ENCODE data around the gene IL20RB. TPM values are rescaled to one million over a fixed set of nuclear protein-coding genes. Genes with fewer than 3 reads are reported as not detected.

IL20RB gene
- polyA plus RNA-seq, 2 donors: 83.2 to 85.1 TPM

- H3K4me3 ChIP-seq (ENCODE audit: low read depth in 1 of 2, low read length in 2 of 2): no peak overlapping the region
- no peaks in the 10 kb centered on the region for H3K9me3 ChIP-seq (ENCODE audit: control insufficient read depth in 2 of 2, insufficient read depth in 1 of 2, low read depth in 1 of 2, low read length in 1 of 2)
- H3K27me3 ChIP-seq (ENCODE audit: control insufficient read depth in 1 of 2, insufficient read depth in 2 of 2, low read length in 2 of 2): no peaks in the 10 kb centered on the region
- H3K36me3 ChIP-seq (ENCODE audit: control insufficient read depth in 2 of 2, insufficient read depth in 2 of 2, low read length in 1 of 2): no peaks in the 10 kb centered on the region
- peaks cover 0 to 4% of the 10 kb centered on the region in 2 donors for H3K4me1 ChIP-seq (ENCODE audit: control insufficient read depth in 2 of 2, insufficient read depth in 2 of 2, low read length in 1 of 2)
- 82 to 84% methylated on average over 1 of the region's 1 CpG for WGBS, 2 donors
- H3K27ac ChIP-seq (ENCODE audit: low read depth in 2 of 2, low read length in 1 of 2): no peak overlapping the region
Observed at GRCh38 chr3:136939489-136939888, 18.3 kb upstream of the IL20RB start.

DNA sequence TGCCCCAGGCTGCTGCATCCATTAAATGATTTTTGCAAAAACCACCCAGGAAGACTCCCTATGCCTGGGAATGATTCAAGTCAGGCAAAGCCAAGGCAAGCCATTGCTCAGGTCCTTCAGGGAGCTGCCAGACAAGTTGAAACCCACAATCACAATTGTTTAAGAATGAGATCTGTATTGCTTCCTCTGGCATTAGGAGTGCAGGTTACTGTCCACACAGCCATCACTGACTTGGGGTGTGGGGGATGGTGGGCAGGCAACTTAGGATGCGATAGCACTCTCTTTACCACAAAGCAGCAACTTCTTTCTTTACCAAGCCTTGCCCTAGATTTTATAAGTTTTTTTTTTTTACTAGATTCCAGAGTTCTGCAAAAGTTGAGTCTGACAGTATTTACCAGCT lies 15.0 kb upstream of the IL20RB start:
- Histone ChIP-seq H3K4me1 (ENCODE audit: control insufficient read depth in 2 of 2, insufficient read depth in 2 of 2, low read length in 1 of 2) (peaks cover 0 to 4% of the 10 kb centered on the region in 2 donors), H3K4me3 (ENCODE audit: low read depth in 1 of 2, low read length in 2 of 2) (no peak overlapping the region), H3K27me3 (ENCODE audit: control insufficient read depth in 1 of 2, insufficient read depth in 2 of 2, low read length in 2 of 2) (no peaks in the 10 kb centered on the region), H3K36me3 (ENCODE audit: control insufficient read depth in 2 of 2, insufficient read depth in 2 of 2, low read length in 1 of 2) (peaks cover 0 to 6% of the 10 kb centered on the region in 2 donors), H3K27ac (ENCODE audit: low read depth in 2 of 2, low read length in 1 of 2) (no peak overlapping the region), H3K9me3 (ENCODE audit: control insufficient read depth in 2 of 2, insufficient read depth in 1 of 2, low read depth in 1 of 2, low read length in 1 of 2) (no peaks in the 10 kb centered on the region)
- WGBS, 2 donors: 84 to 85% methylated on average over 1 of the region's 1 CpG

DNA sequence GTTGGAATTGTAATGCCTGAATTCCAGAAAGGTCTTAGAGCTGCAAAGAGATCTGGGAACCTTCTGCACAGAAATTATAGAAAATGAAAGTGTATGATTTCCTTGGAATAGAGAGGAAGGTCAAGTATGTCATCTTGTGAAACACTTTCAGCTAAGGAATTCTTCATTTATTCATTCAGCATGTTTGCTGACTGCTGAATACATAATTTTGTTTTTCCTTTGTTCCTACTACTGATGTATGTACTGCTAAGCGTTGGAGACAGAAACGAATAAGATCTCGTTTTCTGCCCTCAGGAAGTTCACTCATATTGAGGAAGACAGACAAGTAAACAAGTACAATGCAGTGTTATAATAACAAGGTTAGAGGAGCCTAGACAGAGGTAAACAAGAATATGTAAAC lies 14.3 kb upstream of the IL20RB start:
- Histone ChIP-seq H3K4me3 (ENCODE audit: low read depth in 1 of 2, low read length in 2 of 2) (no peak overlapping the region), H3K27ac (ENCODE audit: low read depth in 2 of 2, low read length in 1 of 2) (no peak overlapping the region), H3K27me3 (ENCODE audit: control insufficient read depth in 1 of 2, insufficient read depth in 2 of 2, low read length in 2 of 2) (no peaks in the 10 kb centered on the region), H3K36me3 (ENCODE audit: control insufficient read depth in 2 of 2, insufficient read depth in 2 of 2, low read length in 1 of 2) (peaks cover 0 to 6% of the 10 kb centered on the region in 2 donors), H3K4me1 (ENCODE audit: control insufficient read depth in 2 of 2, insufficient read depth in 2 of 2, low read length in 1 of 2) (peaks cover 0 to 4% of the 10 kb centered on the region in 2 donors), H3K9me3 (ENCODE audit: control insufficient read depth in 2 of 2, insufficient read depth in 1 of 2, low read depth in 1 of 2, low read length in 1 of 2) (no peaks in the 10 kb centered on the region)
- WGBS, 2 donors: 61 to 69% methylated on average over 3 of the region's 3 CpGs

- H3K27ac ChIP-seq (ENCODE audit: low read depth in 2 of 2, low read length in 1 of 2): peak overlapping the region in 1 of 2 donors; percentile 31
- H3K4me1 ChIP-seq (ENCODE audit: control insufficient read depth in 2 of 2, insufficient read depth in 2 of 2, low read length in 1 of 2): peaks cover 0 to 2% of the 10 kb centered on the region in 2 donors
- WGBS, 2 donors: 58 to 71% methylated on average over 1 of the region's 1 CpG
- H3K27me3 ChIP-seq (ENCODE audit: control insufficient read depth in 1 of 2, insufficient read depth in 2 of 2, low read length in 2 of 2): no peaks in the 10 kb centered on the region
- H3K4me3 ChIP-seq (ENCODE audit: low read depth in 1 of 2, low read length in 2 of 2): no peak overlapping the region
- H3K9me3 ChIP-seq (ENCODE audit: control insufficient read depth in 2 of 2, insufficient read depth in 1 of 2, low read depth in 1 of 2, low read length in 1 of 2): no peaks in the 10 kb centered on the region
- H3K36me3 ChIP-seq (ENCODE audit: control insufficient read depth in 2 of 2, insufficient read depth in 2 of 2, low read length in 1 of 2): peaks cover 0 to 6% of the 10 kb centered on the region in 2 donors
Observed at GRCh38 chr3:136946978-136947377, 10.8 kb upstream of the IL20RB start.

- 44 to 49% methylated on average over 2 of the region's 2 CpGs for WGBS, 2 donors
- Histone ChIP-seq H3K4me1 (ENCODE audit: control insufficient read depth in 2 of 2, insufficient read depth in 2 of 2, low read length in 1 of 2) (peaks cover 0 to 2% of the 10 kb centered on the region in 2 donors), H3K9me3 (ENCODE audit: control insufficient read depth in 2 of 2, insufficient read depth in 1 of 2, low read depth in 1 of 2, low read length in 1 of 2) (no peaks in the 10 kb centered on the region), H3K4me3 (ENCODE audit: low read depth in 1 of 2, low read length in 2 of 2) (no peak overlapping the region), H3K27ac (ENCODE audit: low read depth in 2 of 2, low read length in 1 of 2) (no peak overlapping the region), H3K27me3 (ENCODE audit: control insufficient read depth in 1 of 2, insufficient read depth in 2 of 2, low read length in 2 of 2) (no peaks in the 10 kb centered on the region), H3K36me3 (ENCODE audit: control insufficient read depth in 2 of 2, insufficient read depth in 2 of 2, low read length in 1 of 2) (peaks cover 0 to 6% of the 10 kb centered on the region in 2 donors)
Observed at GRCh38 chr3:136947477-136947876, 10.3 kb upstream of the IL20RB start.

GRCh38 chr3:136949146-136949545 lies 8.6 kb upstream of the IL20RB start:
- Histone ChIP-seq H3K4me1 (ENCODE audit: control insufficient read depth in 2 of 2, insufficient read depth in 2 of 2, low read length in 1 of 2) (no peaks in the 10 kb centered on the region), H3K36me3 (ENCODE audit: control insufficient read depth in 2 of 2, insufficient read depth in 2 of 2, low read length in 1 of 2) (peaks cover 0 to 6% of the 10 kb centered on the region in 2 donors), H3K27ac (ENCODE audit: low read depth in 2 of 2, low read length in 1 of 2) (no peak overlapping the region), H3K27me3 (ENCODE audit: control insufficient read depth in 1 of 2, insufficient read depth in 2 of 2, low read length in 2 of 2) (no peaks in the 10 kb centered on the region), H3K9me3 (ENCODE audit: control insufficient read depth in 2 of 2, insufficient read depth in 1 of 2, low read depth in 1 of 2, low read length in 1 of 2) (no peaks in the 10 kb centered on the region), H3K4me3 (ENCODE audit: low read depth in 1 of 2, low read length in 2 of 2) (no peak overlapping the region)

DNA sequence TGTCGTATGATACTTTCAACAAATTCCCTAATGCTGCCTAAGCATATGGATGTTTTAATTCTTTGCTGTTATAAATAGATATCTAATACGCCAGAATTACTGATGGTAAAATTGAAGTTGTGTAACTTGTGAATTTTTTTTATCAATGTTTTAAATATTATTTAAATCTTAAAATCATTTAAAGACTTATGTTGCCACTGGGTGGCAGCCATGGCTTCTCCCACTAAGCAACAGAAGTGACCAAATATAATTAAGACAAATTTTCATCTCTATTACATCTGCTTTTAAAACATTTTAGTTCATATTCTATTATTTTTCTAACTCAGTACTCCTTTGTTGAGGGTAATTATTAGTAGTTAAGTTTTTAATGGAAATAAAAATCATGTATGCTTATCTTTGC lies 8.1 kb upstream of the IL20RB start:
- WGBS, 2 donors: 89% methylated on average over 2 of the region's 2 CpGs
- no peaks in the 10 kb centered on the region for H3K27me3 ChIP-seq (ENCODE audit: control insufficient read depth in 1 of 2, insufficient read depth in 2 of 2, low read length in 2 of 2)
- H3K4me3 ChIP-seq (ENCODE audit: low read depth in 1 of 2, low read length in 2 of 2): no peak overlapping the region
- peaks cover 0 to 6% of the 10 kb centered on the region in 2 donors for H3K36me3 ChIP-seq (ENCODE audit: control insufficient read depth in 2 of 2, insufficient read depth in 2 of 2, low read length in 1 of 2)
- H3K4me1 ChIP-seq (ENCODE audit: control insufficient read depth in 2 of 2, insufficient read depth in 2 of 2, low read length in 1 of 2): peaks cover 0 to under 1% of the 10 kb centered on the region in 2 donors
- no peaks in the 10 kb centered on the region for H3K9me3 ChIP-seq (ENCODE audit: control insufficient read depth in 2 of 2, insufficient read depth in 1 of 2, low read depth in 1 of 2, low read length in 1 of 2)
- no peak overlapping the region for H3K27ac ChIP-seq (ENCODE audit: low read depth in 2 of 2, low read length in 1 of 2)

DNA sequence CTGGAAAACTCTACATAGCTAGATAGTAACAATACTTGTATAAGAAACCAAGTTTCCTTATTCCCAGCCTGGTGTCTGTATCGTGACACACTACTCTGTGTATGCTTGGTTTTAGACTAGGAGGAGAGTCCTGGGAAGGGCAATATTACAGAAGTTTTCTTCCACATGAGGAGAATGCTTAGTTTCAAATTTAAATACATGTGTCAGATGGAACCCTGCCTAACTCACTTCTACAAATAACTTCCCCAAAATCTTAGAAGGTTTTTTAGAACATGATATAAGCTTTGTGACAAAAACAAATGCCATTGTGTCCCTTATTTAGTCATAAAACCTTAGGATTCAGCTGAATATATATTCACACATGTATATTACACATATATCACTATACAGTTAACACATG lies 7.2 kb upstream of the IL20RB start:
- Histone ChIP-seq H3K4me1 (ENCODE audit: control insufficient read depth in 2 of 2, insufficient read depth in 2 of 2, low read length in 1 of 2) (peaks cover 0 to 5% of the 10 kb centered on the region in 2 donors), H3K27ac (ENCODE audit: low read depth in 2 of 2, low read length in 1 of 2) (no peak overlapping the region), H3K27me3 (ENCODE audit: control insufficient read depth in 1 of 2, insufficient read depth in 2 of 2, low read length in 2 of 2) (no peaks in the 10 kb centered on the region), H3K4me3 (ENCODE audit: low read depth in 1 of 2, low read length in 2 of 2) (no peak overlapping the region), H3K9me3 (ENCODE audit: control insufficient read depth in 2 of 2, insufficient read depth in 1 of 2, low read depth in 1 of 2, low read length in 1 of 2) (no peaks in the 10 kb centered on the region), H3K36me3 (ENCODE audit: control insufficient read depth in 2 of 2, insufficient read depth in 2 of 2, low read length in 1 of 2) (peaks cover 0 to 4% of the 10 kb centered on the region in 2 donors)
- 70 to 89% methylated on average over 1 of the region's 1 CpG for WGBS, 2 donors

GRCh38 chr3:136952292-136952691 lies 5.5 kb upstream of the IL20RB start:
- Histone ChIP-seq H3K4me3 (ENCODE audit: low read depth in 1 of 2, low read length in 2 of 2) (no peak overlapping the region), H3K4me1 (ENCODE audit: control insufficient read depth in 2 of 2, insufficient read depth in 2 of 2, low read length in 1 of 2) (peaks cover 0 to 5% of the 10 kb centered on the region in 2 donors), H3K27ac (ENCODE audit: low read depth in 2 of 2, low read length in 1 of 2) (peak overlapping the region in 1 of 2 donors; percentile 33), H3K27me3 (ENCODE audit: control insufficient read depth in 1 of 2, insufficient read depth in 2 of 2, low read length in 2 of 2) (no peaks in the 10 kb centered on the region), H3K9me3 (ENCODE audit: control insufficient read depth in 2 of 2, insufficient read depth in 1 of 2, low read depth in 1 of 2, low read length in 1 of 2) (no peaks in the 10 kb centered on the region), H3K36me3 (ENCODE audit: control insufficient read depth in 2 of 2, insufficient read depth in 2 of 2, low read length in 1 of 2) (no peaks in the 10 kb centered on the region)
- WGBS, 2 donors: 37 to 57% methylated on average over 1 of the region's 1 CpG

DNA sequence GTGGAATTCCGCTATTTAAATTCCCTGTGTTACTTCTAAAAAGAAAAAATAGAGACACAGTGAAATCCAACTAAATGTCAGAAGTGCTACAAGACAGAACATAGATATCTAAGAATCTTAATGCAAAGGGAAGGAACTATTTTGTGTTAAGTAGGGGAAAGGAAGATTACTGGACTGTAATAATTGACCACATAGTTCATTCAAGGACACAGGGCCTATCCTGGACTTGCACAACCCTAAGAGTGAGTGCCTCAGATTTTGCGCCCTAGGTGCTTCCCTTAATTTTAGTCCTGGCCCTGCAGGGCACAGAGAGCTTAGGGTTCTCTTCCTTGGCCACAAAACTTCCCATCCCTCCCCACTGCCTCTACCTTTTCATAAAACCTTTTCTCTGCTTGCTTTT lies 3.5 kb upstream of the IL20RB start:
- H3K9me3 ChIP-seq (ENCODE audit: control insufficient read depth in 2 of 2, insufficient read depth in 1 of 2, low read depth in 1 of 2, low read length in 1 of 2): no peaks in the 10 kb centered on the region
- H3K4me3 ChIP-seq (ENCODE audit: low read depth in 1 of 2, low read length in 2 of 2): no peak overlapping the region
- H3K4me1 ChIP-seq (ENCODE audit: control insufficient read depth in 2 of 2, insufficient read depth in 2 of 2, low read length in 1 of 2): peaks cover 0 to 5% of the 10 kb centered on the region in 2 donors
- WGBS, 2 donors: 95 to 96% methylated on average over 2 of the region's 2 CpGs
- no peaks in the 10 kb centered on the region for H3K27me3 ChIP-seq (ENCODE audit: control insufficient read depth in 1 of 2, insufficient read depth in 2 of 2, low read length in 2 of 2)
- no peaks in the 10 kb centered on the region for H3K36me3 ChIP-seq (ENCODE audit: control insufficient read depth in 2 of 2, insufficient read depth in 2 of 2, low read length in 1 of 2)
- H3K27ac ChIP-seq (ENCODE audit: low read depth in 2 of 2, low read length in 1 of 2): peak overlapping the region in 1 of 2 donors; percentile 31

Measured in esophagus (tissue), 2 donors.